Measurements from ENCODE around the gene PLPPR4.

PLPPR4 gene

GRCh38 chr1:99348397-99349132, 84.3 kb downstream of the PLPPR4 start:
- no peak overlapping the region for H3K27ac Mint-ChIP-seq
- no peaks in the 10 kb centered on the region for H3K36me3 Mint-ChIP-seq (ENCODE audit: low read depth)
- no peaks in the 10 kb centered on the region for H3K9me3 Mint-ChIP-seq
- H3K4me1 Mint-ChIP-seq (ENCODE audit: low read depth): no peaks in the 10 kb centered on the region
- H3K27me3 Mint-ChIP-seq (ENCODE audit: low read depth): no peaks in the 10 kb centered on the region
- H3K4me3 Mint-ChIP-seq: no peak overlapping the region

DNA sequence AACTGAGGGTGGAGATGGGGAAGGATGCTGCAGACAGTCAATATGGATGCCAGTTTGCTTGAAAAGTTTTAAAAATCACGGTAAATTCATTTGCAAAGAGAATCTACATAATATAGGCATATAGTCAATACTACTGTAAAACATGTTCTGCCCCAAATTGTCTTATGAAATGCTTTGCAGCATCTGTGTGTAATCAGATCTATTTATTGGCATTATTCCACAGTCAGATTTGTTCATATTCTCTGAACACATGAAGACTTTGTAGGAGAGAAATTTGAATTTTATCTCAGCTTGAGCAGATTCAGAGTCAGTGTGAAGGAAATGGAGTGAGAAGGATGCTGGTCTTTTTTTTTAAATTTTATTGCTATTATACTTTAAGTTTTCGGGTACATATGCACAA, 88.5 kb downstream of the PLPPR4 start:
- no peak overlapping the region for H3K4me3 Mint-ChIP-seq
- no peaks in the 10 kb centered on the region for H3K36me3 Mint-ChIP-seq (ENCODE audit: low read depth)
- no peak overlapping the region for H3K27ac Mint-ChIP-seq
- H3K4me1 Mint-ChIP-seq (ENCODE audit: low read depth): no peaks in the 10 kb centered on the region
- H3K9me3 Mint-ChIP-seq: no peaks in the 10 kb centered on the region
- no peaks in the 10 kb centered on the region for H3K27me3 Mint-ChIP-seq (ENCODE audit: low read depth)

- Mint-ChIP-seq H3K4me3 (no peak overlapping the region), H3K27me3 (ENCODE audit: low read depth) (no peaks in the 10 kb centered on the region), H3K36me3 (ENCODE audit: low read depth) (no peaks in the 10 kb centered on the region), H3K4me1 (ENCODE audit: low read depth) (no peaks in the 10 kb centered on the region), H3K9me3 (no peaks in the 10 kb centered on the region), H3K27ac (no peak overlapping the region)
Observed at GRCh38 chr1:99358770-99359169, 94.5 kb downstream of the PLPPR4 start.
